ENCODE results near the gene MUC21. TPM values are rescaled to one million over a fixed set of nuclear protein-coding genes. Genes with fewer than 3 reads are reported as not detected.
A peak's percentile ranks its signal among the peaks of the same experiment; 100 is the strongest.

The MUC21 gene
- total RNA-seq, 1 donor from 2014 or later: not detected

DNA sequence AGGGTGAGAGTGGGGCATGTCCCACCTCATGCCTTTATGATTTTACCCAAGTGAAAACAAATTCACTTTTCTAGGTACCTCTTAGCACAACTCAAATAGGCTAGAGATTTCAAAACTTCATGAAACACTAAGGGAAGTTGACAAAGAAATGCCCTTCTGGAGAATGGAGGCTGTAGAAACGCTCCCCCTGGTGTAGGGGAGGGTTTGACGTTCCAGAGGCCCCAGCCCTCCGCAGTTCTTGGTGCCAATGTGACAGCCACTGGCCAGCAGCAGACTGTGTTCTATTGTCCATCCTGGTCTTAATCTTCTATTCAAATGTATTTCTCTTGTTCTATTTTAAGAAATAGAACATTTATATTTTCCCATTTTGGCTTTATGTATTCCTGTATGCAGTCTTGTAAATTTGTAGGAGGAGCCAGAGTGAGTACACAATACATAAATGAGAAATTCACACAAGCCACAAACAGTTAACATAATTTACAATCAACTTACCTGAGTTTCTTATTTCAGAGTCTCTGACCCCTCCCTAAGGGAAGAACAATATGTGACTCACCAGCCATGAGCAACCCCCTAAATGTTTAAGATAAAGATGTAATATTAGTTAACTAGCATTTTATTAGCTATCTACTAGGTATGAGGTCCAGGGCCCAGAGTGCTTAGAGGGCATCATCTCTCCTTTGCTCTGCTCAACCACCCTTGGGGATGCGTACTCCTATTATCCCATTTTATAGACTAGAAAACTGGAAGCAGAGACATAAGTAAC, 8.8 kb upstream of the MUC21 start:
- no peaks in the 10 kb centered on the region for H3K4me1 Mint-ChIP-seq (ENCODE audit: low read depth, unreplicated experiment)
- no peak overlapping the region for H3K27ac Mint-ChIP-seq (ENCODE audit: unreplicated experiment)
- no peak overlapping the region for H3K4me3 Mint-ChIP-seq (ENCODE audit: unreplicated experiment)
- TF ChIP-seq, protein P1, sequence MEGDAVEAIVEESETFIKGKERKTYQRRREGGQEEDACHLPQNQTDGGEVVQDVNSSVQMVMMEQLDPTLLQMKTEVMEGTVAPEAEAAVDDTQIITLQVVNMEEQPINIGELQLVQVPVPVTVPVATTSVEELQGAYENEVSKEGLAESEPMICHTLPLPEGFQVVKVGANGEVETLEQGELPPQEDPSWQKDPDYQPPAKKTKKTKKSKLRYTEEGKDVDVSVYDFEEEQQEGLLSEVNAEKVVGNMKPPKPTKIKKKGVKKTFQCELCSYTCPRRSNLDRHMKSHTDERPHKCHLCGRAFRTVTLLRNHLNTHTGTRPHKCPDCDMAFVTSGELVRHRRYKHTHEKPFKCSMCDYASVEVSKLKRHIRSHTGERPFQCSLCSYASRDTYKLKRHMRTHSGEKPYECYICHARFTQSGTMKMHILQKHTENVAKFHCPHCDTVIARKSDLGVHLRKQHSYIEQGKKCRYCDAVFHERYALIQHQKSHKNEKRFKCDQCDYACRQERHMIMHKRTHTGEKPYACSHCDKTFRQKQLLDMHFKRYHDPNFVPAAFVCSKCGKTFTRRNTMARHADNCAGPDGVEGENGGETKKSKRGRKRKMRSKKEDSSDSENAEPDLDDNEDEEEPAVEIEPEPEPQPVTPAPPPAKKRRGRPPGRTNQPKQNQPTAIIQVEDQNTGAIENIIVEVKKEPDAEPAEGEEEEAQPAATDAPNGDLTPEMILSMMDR (IDR thresholded peaks at IDR 0.05; ENCODE audit: partially characterized antibody, unreplicated experiment): no peak
- no peak for DNase-seq
- no peaks in the 10 kb centered on the region for H3K36me3 Mint-ChIP-seq (ENCODE audit: unreplicated experiment)
- H3K9me3 Mint-ChIP-seq (ENCODE audit: unreplicated experiment): peaks cover 3% of the 10 kb centered on the region
- peaks cover 9% of the 10 kb centered on the region for H3K27me3 Mint-ChIP-seq (ENCODE audit: unreplicated experiment)

DNA sequence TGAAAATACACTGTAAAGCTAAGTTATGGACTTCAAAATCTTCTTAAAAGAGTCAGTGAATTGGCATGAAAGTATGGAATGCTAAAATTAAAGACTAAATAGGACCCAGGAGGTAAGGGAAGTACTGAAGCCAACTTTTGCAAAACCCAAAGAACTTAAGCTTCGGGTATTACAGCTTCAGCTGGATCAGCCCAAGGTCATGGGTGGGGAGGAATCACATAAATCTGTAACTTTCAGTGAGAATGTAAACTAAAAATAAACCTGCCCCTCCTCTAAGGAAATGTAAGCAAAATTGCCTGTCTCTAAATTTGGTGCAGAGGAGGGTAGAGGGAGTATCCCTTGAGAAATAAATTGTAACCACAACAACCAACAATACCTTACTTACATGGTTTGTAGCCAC, 4.4 kb upstream of the MUC21 start:
- Mint-ChIP-seq H3K36me3 (ENCODE audit: unreplicated experiment) (peaks cover 5% of the 10 kb centered on the region), H3K27me3 (ENCODE audit: unreplicated experiment) (peaks cover 2% of the 10 kb centered on the region), H3K9me3 (ENCODE audit: unreplicated experiment) (no peaks in the 10 kb centered on the region), H3K4me3 (ENCODE audit: unreplicated experiment) (no peak overlapping the region), H3K27ac (ENCODE audit: unreplicated experiment) (no peak overlapping the region), H3K4me1 (ENCODE audit: low read depth, unreplicated experiment) (no peaks in the 10 kb centered on the region)
- DNase-seq: no peak
- TF ChIP-seq, protein P1 (IDR thresholded peaks at IDR 0.05; ENCODE audit: partially characterized antibody, unreplicated experiment): no peak

DNA sequence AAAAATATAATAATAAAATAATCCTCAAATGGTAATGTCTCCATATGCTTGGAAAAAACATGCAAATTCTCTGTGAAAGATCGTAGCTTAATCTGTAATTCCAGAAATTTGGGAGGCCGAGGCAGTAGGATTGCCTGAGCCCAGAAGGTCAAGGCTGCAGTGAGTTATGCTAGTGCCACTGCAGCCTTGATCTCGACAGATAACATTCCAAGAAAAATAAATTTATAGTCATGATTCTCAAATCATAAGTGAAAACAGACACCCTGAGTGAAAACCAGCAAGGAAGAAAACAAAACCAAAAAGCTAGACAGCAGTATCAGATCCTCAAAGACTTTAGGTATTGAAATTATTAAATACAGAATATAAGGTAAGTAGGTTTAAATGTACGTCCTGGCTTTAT, 3.8 kb upstream of the MUC21 start:
- Mint-ChIP-seq H3K4me1 (ENCODE audit: low read depth, unreplicated experiment) (no peaks in the 10 kb centered on the region), H3K27ac (ENCODE audit: unreplicated experiment) (no peak overlapping the region), H3K4me3 (ENCODE audit: unreplicated experiment) (no peak overlapping the region), H3K27me3 (ENCODE audit: unreplicated experiment) (peaks cover 2% of the 10 kb centered on the region), H3K36me3 (ENCODE audit: unreplicated experiment) (peaks cover 5% of the 10 kb centered on the region), H3K9me3 (ENCODE audit: unreplicated experiment) (no peaks in the 10 kb centered on the region)
- TF ChIP-seq, protein P1 (IDR thresholded peaks at IDR 0.05; ENCODE audit: partially characterized antibody, unreplicated experiment): no peak
- DNase-seq: no peak

DNA sequence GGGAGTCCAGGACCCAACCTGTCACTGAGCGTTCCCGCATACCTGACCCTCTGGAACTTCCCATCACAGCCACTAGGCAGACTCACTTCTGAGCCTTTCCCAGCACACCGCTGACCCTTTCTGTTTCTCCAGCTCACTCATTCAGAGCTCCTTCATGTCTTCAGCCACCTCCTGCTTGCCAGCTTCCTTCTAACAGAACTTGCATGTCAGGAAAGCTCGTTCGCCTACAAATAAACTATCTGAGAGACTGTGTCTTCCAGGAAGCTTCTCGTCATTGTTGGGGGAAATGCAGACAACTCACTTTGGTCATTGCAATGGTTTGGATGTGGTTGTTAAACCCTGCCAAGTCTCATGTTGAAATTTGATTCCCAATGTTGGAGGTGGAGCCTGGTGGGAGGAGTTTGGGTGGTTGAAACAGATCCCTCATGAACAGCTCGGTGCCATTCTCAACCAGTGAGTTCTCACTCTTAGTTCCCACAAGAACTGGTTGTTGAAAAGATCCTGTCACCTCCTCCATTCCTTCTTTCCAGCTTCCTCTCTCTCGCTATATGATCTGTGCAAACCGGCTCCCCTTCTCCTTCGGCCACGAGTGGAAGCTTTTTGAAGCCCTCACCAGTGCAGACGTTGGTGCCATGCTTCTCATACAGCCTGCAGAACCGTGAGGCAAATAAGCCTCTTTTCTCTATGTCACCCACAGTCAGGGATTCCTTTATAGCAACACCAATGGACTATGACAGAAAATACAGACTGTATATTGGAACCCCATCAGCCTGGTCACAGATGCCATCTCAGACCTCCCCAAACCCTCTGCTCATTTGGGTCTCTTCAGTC, 1.4 kb upstream of the MUC21 start:
- no peak overlapping the region for H3K4me3 Mint-ChIP-seq (ENCODE audit: unreplicated experiment)
- TF ChIP-seq, protein P1 (IDR thresholded peaks at IDR 0.05; ENCODE audit: partially characterized antibody, unreplicated experiment): peak; percentile 16
- no peak for DNase-seq
- H3K4me1 Mint-ChIP-seq (ENCODE audit: low read depth, unreplicated experiment): no peaks in the 10 kb centered on the region
- no peaks in the 10 kb centered on the region for H3K9me3 Mint-ChIP-seq (ENCODE audit: unreplicated experiment)
- H3K36me3 Mint-ChIP-seq (ENCODE audit: unreplicated experiment): peaks cover 5% of the 10 kb centered on the region
- no peak overlapping the region for H3K27ac Mint-ChIP-seq (ENCODE audit: unreplicated experiment)
- H3K27me3 Mint-ChIP-seq (ENCODE audit: unreplicated experiment): peaks cover 2% of the 10 kb centered on the region

DNA sequence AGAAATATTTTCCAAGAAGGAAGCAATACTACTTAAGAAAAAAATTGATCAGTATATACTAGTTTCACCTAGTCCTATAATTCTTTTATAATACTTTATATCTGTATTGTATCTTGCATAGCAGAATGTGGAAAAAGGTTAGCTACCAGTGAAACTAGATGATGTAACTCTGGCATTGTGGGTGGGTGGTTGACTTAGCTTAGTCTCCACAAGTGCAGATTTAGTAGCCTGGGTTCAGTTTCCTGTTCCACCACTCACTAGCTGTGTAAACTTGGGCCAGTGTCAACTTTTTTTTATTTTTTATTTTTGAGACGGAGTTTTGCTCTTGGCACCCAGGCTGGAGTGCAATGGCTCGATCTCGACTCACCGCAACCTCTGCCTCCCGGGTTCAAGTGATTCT, 2.0 kb downstream of the MUC21 start:
- no peak for DNase-seq
- Mint-ChIP-seq H3K4me1 (ENCODE audit: low read depth, unreplicated experiment) (no peaks in the 10 kb centered on the region), H3K36me3 (ENCODE audit: unreplicated experiment) (peaks cover 5% of the 10 kb centered on the region), H3K4me3 (ENCODE audit: unreplicated experiment) (no peak overlapping the region), H3K27ac (ENCODE audit: unreplicated experiment) (no peak overlapping the region), H3K9me3 (ENCODE audit: unreplicated experiment) (no peaks in the 10 kb centered on the region), H3K27me3 (ENCODE audit: unreplicated experiment) (no peaks in the 10 kb centered on the region)
- TF ChIP-seq, protein P1 (IDR thresholded peaks at IDR 0.05; ENCODE audit: partially characterized antibody, unreplicated experiment): no peak
